ENCODE results near the gene PANK2. TPM values are rescaled to one million over a fixed set of nuclear protein-coding genes. Genes with fewer than 3 reads are reported as not detected.

The PANK2 gene
- total RNA-seq, 1 donor from 2014 or later: 16.4 TPM

DNA sequence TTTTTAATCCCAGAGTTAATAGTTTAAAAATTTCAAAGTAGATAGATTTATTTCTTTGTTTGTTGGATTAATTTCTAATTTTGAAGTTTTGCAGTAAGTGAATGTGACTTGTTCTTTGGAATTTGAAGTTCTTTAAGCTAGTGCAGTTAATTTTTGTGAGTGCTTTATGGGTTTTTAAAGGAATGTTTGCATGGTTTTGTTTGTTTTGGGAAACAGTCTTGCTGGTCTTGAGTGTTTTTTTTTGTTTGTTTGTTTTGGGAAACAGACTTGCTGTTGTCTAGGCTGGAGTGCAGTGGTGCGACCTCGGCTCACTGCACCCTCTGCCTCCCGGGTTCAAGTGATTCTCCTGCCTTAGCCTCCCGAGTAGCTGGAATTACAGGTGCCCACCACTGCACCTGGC, 9.5 kb downstream of the PANK2 start:
- no peaks in the 10 kb centered on the region for H3K36me3 ChIP-seq
- H3K27ac ChIP-seq (replicated peaks): no peak overlapping the region
- peaks cover 90% of the 10 kb centered on the region for H3K4me1 ChIP-seq
- DNase-seq: no peak
- no peak overlapping the region for H3K4me3 ChIP-seq
- no peaks in the 10 kb centered on the region for H3K9me3 ChIP-seq (replicated peaks)
- TF ChIP-seq, protein P1, sequence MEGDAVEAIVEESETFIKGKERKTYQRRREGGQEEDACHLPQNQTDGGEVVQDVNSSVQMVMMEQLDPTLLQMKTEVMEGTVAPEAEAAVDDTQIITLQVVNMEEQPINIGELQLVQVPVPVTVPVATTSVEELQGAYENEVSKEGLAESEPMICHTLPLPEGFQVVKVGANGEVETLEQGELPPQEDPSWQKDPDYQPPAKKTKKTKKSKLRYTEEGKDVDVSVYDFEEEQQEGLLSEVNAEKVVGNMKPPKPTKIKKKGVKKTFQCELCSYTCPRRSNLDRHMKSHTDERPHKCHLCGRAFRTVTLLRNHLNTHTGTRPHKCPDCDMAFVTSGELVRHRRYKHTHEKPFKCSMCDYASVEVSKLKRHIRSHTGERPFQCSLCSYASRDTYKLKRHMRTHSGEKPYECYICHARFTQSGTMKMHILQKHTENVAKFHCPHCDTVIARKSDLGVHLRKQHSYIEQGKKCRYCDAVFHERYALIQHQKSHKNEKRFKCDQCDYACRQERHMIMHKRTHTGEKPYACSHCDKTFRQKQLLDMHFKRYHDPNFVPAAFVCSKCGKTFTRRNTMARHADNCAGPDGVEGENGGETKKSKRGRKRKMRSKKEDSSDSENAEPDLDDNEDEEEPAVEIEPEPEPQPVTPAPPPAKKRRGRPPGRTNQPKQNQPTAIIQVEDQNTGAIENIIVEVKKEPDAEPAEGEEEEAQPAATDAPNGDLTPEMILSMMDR (IDR thresholded peaks at IDR 0.05; ENCODE audit: borderline replicate concordance): no peak
- intact Hi-C loops (cut with micrococcal nuclease): no loop called here
- H3K27me3 ChIP-seq (ENCODE audit: low read depth): no peaks in the 10 kb centered on the region

DNA sequence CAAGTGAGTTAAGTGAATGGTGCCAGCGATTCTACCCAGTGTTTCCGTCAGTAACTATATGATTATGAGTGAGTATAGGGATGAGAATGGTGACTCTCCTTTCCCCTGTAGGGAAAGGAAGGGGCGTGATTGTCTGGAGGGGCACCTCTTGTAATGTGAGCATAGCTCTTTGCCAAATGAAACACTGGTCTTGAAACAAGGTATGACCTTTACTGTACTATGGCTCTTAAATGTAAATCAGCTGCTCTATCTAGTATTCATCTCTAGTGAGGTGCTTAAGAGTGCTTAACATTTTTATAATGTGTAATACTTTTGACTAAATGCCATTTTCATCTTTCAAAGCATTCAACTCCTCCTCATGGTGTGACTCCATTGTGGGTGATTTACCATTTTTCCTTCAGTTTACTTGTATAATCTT, 11.0 kb downstream of the PANK2 start:
- no peaks in the 10 kb centered on the region for H3K36me3 ChIP-seq
- H3K4me1 ChIP-seq: peaks cover 90% of the 10 kb centered on the region
- no peak for DNase-seq
- no peak overlapping the region for H3K4me3 ChIP-seq
- no peaks in the 10 kb centered on the region for H3K27me3 ChIP-seq (ENCODE audit: low read depth)
- TF ChIP-seq, protein P1 (IDR thresholded peaks at IDR 0.05; ENCODE audit: borderline replicate concordance): no peak
- no peaks in the 10 kb centered on the region for H3K9me3 ChIP-seq (replicated peaks)
- intact Hi-C loops (cut with micrococcal nuclease): no loop called here
- no peak overlapping the region for H3K27ac ChIP-seq (replicated peaks)

DNA sequence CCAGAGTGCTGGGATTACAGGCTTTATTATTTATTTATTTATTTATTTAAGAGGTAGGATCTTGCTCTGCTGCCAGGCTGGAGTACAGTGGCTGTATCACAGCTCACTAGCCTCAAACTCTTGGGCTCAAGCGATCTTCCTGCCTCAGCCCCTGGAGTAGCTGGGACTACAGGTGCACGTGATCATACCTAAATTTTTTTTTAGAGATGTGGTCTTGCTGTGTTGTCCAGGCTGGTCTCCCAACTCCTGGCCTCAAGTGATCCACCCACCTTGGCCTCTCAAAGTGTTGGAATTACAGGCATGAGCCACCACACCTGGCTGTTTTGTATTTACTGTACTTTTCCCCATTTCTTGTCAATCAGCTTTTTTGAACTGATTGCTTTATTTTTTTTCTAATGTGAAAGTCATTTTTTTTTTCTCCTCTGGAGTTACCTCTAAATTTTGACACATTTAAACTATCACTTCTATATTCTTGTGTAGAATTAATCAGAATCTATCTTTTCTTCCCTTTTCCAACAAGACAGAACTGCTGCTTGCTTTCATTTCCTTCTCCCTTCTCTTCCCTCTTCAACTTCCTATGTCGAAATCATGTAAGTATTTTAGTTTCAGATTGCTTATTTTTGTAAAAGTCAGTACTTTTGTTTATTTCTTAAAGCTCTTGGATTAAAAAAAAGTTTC, 12.0 kb downstream of the PANK2 start:
- no peak for DNase-seq
- Histone ChIP-seq H3K36me3 (no peaks in the 10 kb centered on the region), H3K4me3 (peak overlapping the region; percentile 3), H3K27ac (replicated peaks) (peak overlapping the region; percentile 39), H3K9me3 (replicated peaks) (no peaks in the 10 kb centered on the region), H3K4me1 (peaks cover 81% of the 10 kb centered on the region), H3K27me3 (ENCODE audit: low read depth) (no peaks in the 10 kb centered on the region)
- TF ChIP-seq, protein P1 (IDR thresholded peaks at IDR 0.05; ENCODE audit: borderline replicate concordance): no peak
- intact Hi-C loops (cut with micrococcal nuclease): no loop called here

DNA sequence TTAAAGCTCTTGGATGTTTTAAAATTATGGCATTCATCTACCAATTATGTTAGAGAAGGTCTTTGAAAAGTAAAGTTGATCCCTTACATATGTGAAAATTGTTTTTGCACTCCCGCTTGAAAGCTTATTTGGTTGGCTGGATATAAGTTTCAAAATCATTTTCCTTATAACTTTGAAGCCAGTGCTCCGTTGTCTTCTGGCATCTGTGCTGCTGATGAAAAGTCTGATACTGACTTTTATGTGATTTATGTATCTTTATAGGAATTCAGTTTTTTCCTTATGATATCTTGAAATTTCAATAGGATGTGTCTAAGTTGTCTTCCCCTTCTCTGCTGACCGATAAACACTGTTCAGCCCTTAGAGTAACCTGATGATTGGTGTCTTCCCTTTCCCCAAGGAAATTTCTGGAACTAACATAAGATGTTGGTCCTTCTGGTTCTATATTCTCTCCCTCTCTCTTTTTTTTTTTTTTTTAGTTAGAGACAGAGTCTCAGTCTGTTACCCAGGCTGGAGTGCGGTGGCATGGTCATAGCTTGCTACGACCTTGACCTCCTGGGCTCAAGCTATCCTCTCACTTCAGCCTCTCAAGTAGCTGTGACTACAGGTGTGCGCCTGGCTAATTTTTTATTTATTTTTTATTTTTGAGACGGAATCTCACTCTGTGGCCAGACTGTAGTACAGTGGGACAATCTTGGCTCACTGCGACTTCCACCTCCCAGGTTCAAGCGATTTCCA, 12.7 kb downstream of the PANK2 start:
- intact Hi-C loops (cut with micrococcal nuclease): no loop called here
- Histone ChIP-seq H3K4me1 (peaks cover 77% of the 10 kb centered on the region), H3K36me3 (no peaks in the 10 kb centered on the region), H3K9me3 (replicated peaks) (no peaks in the 10 kb centered on the region), H3K27ac (replicated peaks) (peak overlapping the region; percentile 39), H3K27me3 (ENCODE audit: low read depth) (no peaks in the 10 kb centered on the region), H3K4me3 (peak overlapping the region; percentile 3)
- DNase-seq: no peak
- TF ChIP-seq, protein P1 (IDR thresholded peaks at IDR 0.05; ENCODE audit: borderline replicate concordance): no peak

DNA sequence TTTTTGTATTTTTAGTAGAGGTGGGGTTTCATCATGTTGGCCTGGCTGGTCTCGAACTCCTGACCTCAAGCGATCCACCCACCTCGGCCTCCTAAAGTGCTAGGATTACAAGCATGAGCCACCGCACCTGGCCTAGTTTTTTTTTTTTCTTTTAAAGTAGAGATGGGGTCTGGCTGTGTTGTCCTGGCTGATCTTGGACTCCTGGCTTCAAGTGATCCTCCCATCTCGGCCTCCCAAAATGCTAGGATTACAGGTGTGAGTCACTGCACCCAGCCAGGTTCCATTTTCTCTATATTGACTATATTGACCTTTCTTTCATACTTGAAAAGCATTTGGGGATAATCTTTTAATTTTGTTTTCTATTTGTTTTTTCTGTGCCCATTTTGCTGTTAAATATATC, 13.3 kb downstream of the PANK2 start:
- Histone ChIP-seq H3K4me1 (peaks cover 77% of the 10 kb centered on the region), H3K9me3 (replicated peaks) (no peaks in the 10 kb centered on the region), H3K27ac (replicated peaks) (peak overlapping the region; percentile 39), H3K36me3 (no peaks in the 10 kb centered on the region), H3K4me3 (no peak overlapping the region), H3K27me3 (ENCODE audit: low read depth) (no peaks in the 10 kb centered on the region)
- TF ChIP-seq, protein P1 (IDR thresholded peaks at IDR 0.05; ENCODE audit: borderline replicate concordance): no peak
- no peak for DNase-seq
- intact Hi-C loops (cut with micrococcal nuclease): no loop called here
